ENCODE data around the gene OTUD4. TPM values are rescaled to one million over a fixed set of nuclear protein-coding genes. Genes with fewer than 3 reads are reported as not detected.

OTUD4 gene
- total and polyA plus RNA-seq, 2 donors (not counting 1 experiment from before 2014, with no cell fraction given): 9.7 to 51.0 TPM

DNA sequence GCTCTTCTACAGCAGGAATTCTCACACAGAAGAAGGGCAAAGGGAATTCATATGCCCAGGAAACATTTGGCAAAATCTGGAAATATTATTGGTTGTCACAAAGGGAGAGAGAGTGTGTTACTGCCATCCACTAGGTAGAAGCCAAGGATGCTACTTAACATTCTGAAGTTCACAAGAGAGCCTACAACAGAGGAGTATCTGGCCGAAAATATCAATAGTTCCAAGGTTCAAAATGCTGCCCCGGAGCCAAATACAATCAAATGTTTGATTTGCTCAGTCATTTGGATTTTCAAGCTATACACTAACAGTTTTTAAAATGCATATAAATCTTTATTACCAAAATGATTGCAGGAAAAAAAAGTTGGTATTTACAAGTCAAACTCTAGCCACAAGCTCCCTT is 18.8 kb downstream of the OTUD4 start:
- no peaks in the 10 kb centered on the region for H3K9me3 ChIP-seq (ENCODE audit: control extremely low read depth in 1 of 3, control insufficient read depth in 2 of 3, insufficient read depth in 1 of 3, low read length in 2 of 3)
- H3K4me2 ChIP-seq (replicated peaks; ENCODE audit: low read depth, low read length, poor library complexity, severe bottlenecking): no peak overlapping the region
- no peak overlapping the region for H2AFZ ChIP-seq (ENCODE audit: insufficient read depth, low read depth, low read length, poor library complexity, severe bottlenecking)
- Mint-ChIP-seq H3K9me3 (ENCODE audit: insufficient read depth) (no peaks in the 10 kb centered on the region), H3K4me1 (no peaks in the 10 kb centered on the region), H3K27ac (no peak overlapping the region), H3K4me3 (no peak overlapping the region), H3K27me3 (no peaks in the 10 kb centered on the region)
- ChIA-PET CTCF (interaction anchor here (1.3 kb wide), 1 partner anchor 15 kb away, joined by 5 read pairs; no protein-coding TSS in a partner anchor), POLR2A (no interaction called here)
- intact Hi-C loops (cut with micrococcal nuclease): no loop called here
- peaks cover 10 to 60% of the 10 kb centered on the region in 2 experiments for H3K36me3 ChIP-seq (replicated peaks in 1 of 2; ENCODE audit: control extremely low read depth in 1 of 2, control insufficient read depth in 1 of 2, extremely low read depth in 1 of 2, insufficient read depth in 2 of 2, low read length in 1 of 2)
- peaks cover 10% of the 10 kb centered on the region for H4K20me1 ChIP-seq (ENCODE audit: control insufficient read depth, insufficient read depth, low read length, poor library complexity, severe bottlenecking)
- ATAC-seq (ENCODE audit: low read depth) (no peak), DNase-seq (no peak)
- WGBS (ENCODE audit: insufficient coverage): 100% methylated on average over 1 of the region's 2 CpGs
- no peak overlapping the region for H3K4me3 ChIP-seq (ENCODE audit: control extremely low read depth in 1 of 5, extremely low read depth in 1 of 5, insufficient read depth in 1 of 5, low read depth in 2 of 5, low read length in 4 of 5)
- no peaks in the 10 kb centered on the region for H3K4me1 ChIP-seq (ENCODE audit: control insufficient read depth in 2 of 2, insufficient read depth in 2 of 2, low read length in 2 of 2)
- no peak overlapping the region for H3K27ac ChIP-seq (ENCODE audit: low read length in 2 of 2)
- no peak overlapping the region for H3K9ac ChIP-seq (ENCODE audit: low read length)
- H3K79me2 ChIP-seq (ENCODE audit: control insufficient read depth, insufficient read depth, low read length): peaks cover 21% of the 10 kb centered on the region
- no peaks in the 10 kb centered on the region for H3K27me3 ChIP-seq (replicated peaks in 1 of 4; ENCODE audit: control extremely low read depth in 1 of 4, control insufficient read depth in 3 of 4, insufficient read depth in 4 of 4, low read length in 3 of 4)
- TF ChIP-seq CTCF (IDR thresholded peaks at IDR 0.05) (no peak), EZH2 (IDR thresholded peaks at IDR 0.05; ENCODE audit: borderline replicate concordance, insufficient read depth, low read depth, low read length, poor library complexity, severe bottlenecking) (no peak)

GRCh38 chr4:145156986-145157385 is 23.4 kb downstream of the OTUD4 start:
- CTCF ChIA-PET: no interaction called here
- no peak overlapping the region for H3K4me3 Mint-ChIP-seq
- Histone ChIP-seq H3K4me3 (ENCODE audit: control extremely low read depth in 1 of 5, extremely low read depth in 1 of 5, insufficient read depth in 1 of 5, low read depth in 2 of 5, low read length in 4 of 5) (no peak overlapping the region), H3K79me2 (ENCODE audit: control insufficient read depth, insufficient read depth, low read length) (peaks cover 9% of the 10 kb centered on the region), H3K4me1 (ENCODE audit: control insufficient read depth in 2 of 2, insufficient read depth in 2 of 2, low read length in 2 of 2) (peaks cover 0 to 3% of the 10 kb centered on the region in 2 donors), H3K4me2 (replicated peaks; ENCODE audit: low read depth, low read length, poor library complexity, severe bottlenecking) (no peak overlapping the region), H3K27me3 (replicated peaks in 1 of 4; ENCODE audit: control extremely low read depth in 1 of 4, control insufficient read depth in 3 of 4, insufficient read depth in 4 of 4, low read length in 3 of 4) (no peaks in the 10 kb centered on the region), H4K20me1 (ENCODE audit: control insufficient read depth, insufficient read depth, low read length, poor library complexity, severe bottlenecking) (peaks cover 10% of the 10 kb centered on the region), H3K27ac (ENCODE audit: low read length in 2 of 2) (no peak overlapping the region), H3K9ac (ENCODE audit: low read length) (no peak overlapping the region), H3K36me3 (replicated peaks in 1 of 2; ENCODE audit: control extremely low read depth in 1 of 2, control insufficient read depth in 1 of 2, extremely low read depth in 1 of 2, insufficient read depth in 2 of 2, low read length in 1 of 2) (peaks cover 7 to 56% of the 10 kb centered on the region in 2 experiments), H3K9me3 (ENCODE audit: control extremely low read depth in 1 of 3, control insufficient read depth in 2 of 3, insufficient read depth in 1 of 3, low read length in 2 of 3) (no peaks in the 10 kb centered on the region), H2AFZ (ENCODE audit: insufficient read depth, low read depth, low read length, poor library complexity, severe bottlenecking) (no peak overlapping the region)
- TF ChIP-seq CTCF (IDR thresholded peaks at IDR 0.05) (no peak), EZH2 (IDR thresholded peaks at IDR 0.05; ENCODE audit: borderline replicate concordance, insufficient read depth, low read depth, low read length, poor library complexity, severe bottlenecking) (no peak)
- WGBS (ENCODE audit: insufficient coverage): no CpG with 5 or more reads among the region's 2 CpGs
- intact Hi-C loops (cut with micrococcal nuclease): no loop called here
- H3K9me3 Mint-ChIP-seq (ENCODE audit: insufficient read depth): no peaks in the 10 kb centered on the region
- ATAC-seq (ENCODE audit: low read depth): no peak
- POLR2A ChIA-PET: no interaction called here
- H3K27me3 Mint-ChIP-seq: no peaks in the 10 kb centered on the region
- no peak overlapping the region for H3K27ac Mint-ChIP-seq
- DNase-seq: no peak
- H3K4me1 Mint-ChIP-seq: peaks cover 5% of the 10 kb centered on the region
